Measurements from ENCODE around the gene CDHR2. TPM values are rescaled to one million over a fixed set of nuclear protein-coding genes. Genes with fewer than 3 reads are reported as not detected.

Gene CDHR2
- total RNA-seq, 1 donor from 2014 or later: not detected

DNA sequence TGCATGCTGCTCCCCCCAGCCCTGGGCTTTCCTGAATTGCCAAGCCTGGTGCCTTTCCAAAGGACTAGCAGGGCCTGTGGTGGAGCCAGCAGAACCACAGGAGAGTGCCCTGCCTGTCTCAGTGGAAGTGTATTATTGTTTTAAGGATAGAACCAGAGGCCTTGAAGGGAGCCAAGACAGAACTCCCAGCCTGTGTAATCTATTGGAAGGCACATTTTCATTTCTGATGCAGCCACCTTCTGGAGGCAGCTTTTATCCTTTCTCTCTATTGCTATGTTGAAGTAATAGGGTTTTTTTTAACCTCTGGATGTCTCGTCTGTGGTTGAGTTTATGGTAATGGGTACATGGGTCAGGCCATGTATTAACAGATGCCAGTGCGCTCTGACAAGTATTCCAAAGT, 41.2 kb upstream of the CDHR2 start:
- no peak for DNase-seq (ENCODE audit: extremely low spot score in 2 of 2)
- Histone ChIP-seq H3K27me3 (no peaks in the 10 kb centered on the region), H3K27ac (no peak overlapping the region), H3K4me1 (no peaks in the 10 kb centered on the region), H3K4me3 (no peak overlapping the region), H3K36me3 (peaks cover 0 to 50% of the 10 kb centered on the region in 2 donors), H3K9me3 (no peaks in the 10 kb centered on the region)
- TF ChIP-seq POLR2AphosphoS5 (IDR thresholded peaks at IDR 0.05; ENCODE audit: insufficient read depth in 1 of 2, low read depth in 1 of 2) (no peak), POLR2A (IDR thresholded peaks at IDR 0.05) (no peak)
- TF ChIP-seq, protein P1, sequence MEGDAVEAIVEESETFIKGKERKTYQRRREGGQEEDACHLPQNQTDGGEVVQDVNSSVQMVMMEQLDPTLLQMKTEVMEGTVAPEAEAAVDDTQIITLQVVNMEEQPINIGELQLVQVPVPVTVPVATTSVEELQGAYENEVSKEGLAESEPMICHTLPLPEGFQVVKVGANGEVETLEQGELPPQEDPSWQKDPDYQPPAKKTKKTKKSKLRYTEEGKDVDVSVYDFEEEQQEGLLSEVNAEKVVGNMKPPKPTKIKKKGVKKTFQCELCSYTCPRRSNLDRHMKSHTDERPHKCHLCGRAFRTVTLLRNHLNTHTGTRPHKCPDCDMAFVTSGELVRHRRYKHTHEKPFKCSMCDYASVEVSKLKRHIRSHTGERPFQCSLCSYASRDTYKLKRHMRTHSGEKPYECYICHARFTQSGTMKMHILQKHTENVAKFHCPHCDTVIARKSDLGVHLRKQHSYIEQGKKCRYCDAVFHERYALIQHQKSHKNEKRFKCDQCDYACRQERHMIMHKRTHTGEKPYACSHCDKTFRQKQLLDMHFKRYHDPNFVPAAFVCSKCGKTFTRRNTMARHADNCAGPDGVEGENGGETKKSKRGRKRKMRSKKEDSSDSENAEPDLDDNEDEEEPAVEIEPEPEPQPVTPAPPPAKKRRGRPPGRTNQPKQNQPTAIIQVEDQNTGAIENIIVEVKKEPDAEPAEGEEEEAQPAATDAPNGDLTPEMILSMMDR (IDR thresholded peaks at IDR 0.05): no peak
- intact Hi-C loops (cut with DNase I): no loop called here

DNA sequence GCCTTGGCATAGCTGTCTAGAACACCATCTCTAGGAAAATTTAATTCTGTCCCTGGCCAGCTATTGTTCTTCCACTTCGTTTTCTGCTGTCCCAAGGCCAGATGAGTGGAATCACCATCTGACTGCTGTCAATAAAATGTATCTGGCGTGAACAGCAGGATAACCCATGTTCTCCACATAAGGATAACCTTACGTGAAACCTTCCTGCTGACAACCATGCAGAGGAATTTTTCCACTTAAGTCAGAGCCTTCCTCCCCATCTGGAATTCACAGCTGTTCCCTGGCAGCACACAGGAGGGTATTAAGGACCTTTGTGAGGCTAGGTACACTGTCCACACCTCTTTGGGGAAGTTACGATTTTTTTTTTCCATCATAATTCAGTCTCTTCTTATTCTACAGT, 40.5 kb upstream of the CDHR2 start:
- Histone ChIP-seq H3K27ac (no peak overlapping the region), H3K4me3 (no peak overlapping the region), H3K27me3 (no peaks in the 10 kb centered on the region), H3K9me3 (no peaks in the 10 kb centered on the region), H3K4me1 (no peaks in the 10 kb centered on the region), H3K36me3 (peaks cover 0 to 43% of the 10 kb centered on the region in 2 donors)
- TF ChIP-seq, protein P1 (IDR thresholded peaks at IDR 0.05): no peak
- no peak for TF ChIP-seq POLR2AphosphoS5 (IDR thresholded peaks at IDR 0.05; ENCODE audit: insufficient read depth in 1 of 2, low read depth in 1 of 2)
- no peak for TF ChIP-seq POLR2A (IDR thresholded peaks at IDR 0.05)
- intact Hi-C loops (cut with DNase I): no loop called here
- no peak for DNase-seq (ENCODE audit: extremely low spot score in 2 of 2)

DNA sequence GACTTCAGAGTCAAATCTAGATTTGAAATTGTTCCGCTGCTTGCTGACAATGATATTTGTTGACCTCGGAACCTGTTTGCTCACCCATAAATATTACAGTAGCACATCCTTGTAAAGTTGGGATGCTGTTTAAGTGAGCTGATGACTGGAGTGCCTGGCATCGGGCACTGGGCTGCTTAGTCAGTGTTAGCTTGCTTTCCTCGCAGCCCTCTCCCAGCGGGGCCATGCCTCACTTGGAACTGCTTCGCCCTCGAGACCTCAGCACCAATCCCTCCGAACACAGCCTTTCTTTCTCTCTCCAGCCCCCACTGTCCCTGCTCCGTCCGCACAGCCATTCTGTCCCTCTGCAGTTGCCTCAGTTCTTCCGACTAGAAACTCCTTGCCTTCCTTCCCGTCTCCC, 35.4 kb upstream of the CDHR2 start:
- Histone ChIP-seq H3K4me1 (no peaks in the 10 kb centered on the region), H3K27ac (no peak overlapping the region), H3K9me3 (no peaks in the 10 kb centered on the region), H3K4me3 (no peak overlapping the region), H3K36me3 (no peaks in the 10 kb centered on the region), H3K27me3 (no peaks in the 10 kb centered on the region)
- DNase-seq (ENCODE audit: extremely low spot score in 2 of 2): no peak
- intact Hi-C loops (cut with DNase I): no loop called here
- TF ChIP-seq POLR2A (IDR thresholded peaks at IDR 0.05) (no peak), POLR2AphosphoS5 (IDR thresholded peaks at IDR 0.05; ENCODE audit: insufficient read depth in 1 of 2, low read depth in 1 of 2) (no peak)
- TF ChIP-seq, protein P1 (IDR thresholded peaks at IDR 0.05): no peak

DNA sequence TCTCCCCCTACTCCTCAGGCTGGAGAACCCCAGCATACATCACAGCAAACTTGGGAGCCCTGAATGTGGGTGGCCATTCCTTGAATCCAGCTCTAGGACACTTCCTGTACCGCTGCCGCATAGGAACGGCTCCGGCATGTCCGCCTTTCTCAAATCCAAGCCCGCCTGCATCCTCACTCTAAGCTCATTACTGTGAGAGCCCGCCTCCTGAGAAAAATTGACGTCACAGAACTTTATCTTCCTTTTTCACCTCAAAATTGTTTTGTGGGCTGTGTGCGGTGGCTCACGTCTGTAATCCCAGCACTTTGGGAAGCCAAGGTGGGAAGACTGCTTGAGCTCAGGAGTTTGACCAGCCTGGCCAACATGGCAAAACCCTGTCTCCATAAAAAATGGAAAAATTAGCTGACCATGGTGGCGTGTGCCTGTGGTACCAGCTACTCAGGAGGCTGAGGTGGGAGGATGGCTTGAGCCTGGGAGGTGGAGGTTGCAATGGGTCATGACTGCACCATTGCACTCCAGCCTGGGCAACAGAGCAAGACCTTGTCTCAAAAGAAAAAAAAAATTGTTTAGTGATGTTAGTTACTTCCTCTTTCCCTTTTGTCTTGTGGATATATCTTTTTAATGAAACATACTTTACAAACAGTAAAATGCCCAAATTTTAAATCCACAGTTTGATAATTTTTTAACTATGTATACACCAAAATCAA, 34.7 kb upstream of the CDHR2 start:
- H3K27me3 ChIP-seq: no peaks in the 10 kb centered on the region
- intact Hi-C loops (cut with DNase I): no loop called here
- no peak overlapping the region for H3K27ac ChIP-seq
- no peaks in the 10 kb centered on the region for H3K36me3 ChIP-seq
- no peaks in the 10 kb centered on the region for H3K4me1 ChIP-seq
- no peaks in the 10 kb centered on the region for H3K9me3 ChIP-seq
- TF ChIP-seq, protein P1 (IDR thresholded peaks at IDR 0.05): no peak
- no peak for TF ChIP-seq POLR2A (IDR thresholded peaks at IDR 0.05)
- TF ChIP-seq POLR2AphosphoS5 (IDR thresholded peaks at IDR 0.05; ENCODE audit: insufficient read depth in 1 of 2, low read depth in 1 of 2): no peak
- no peak for DNase-seq (ENCODE audit: extremely low spot score in 2 of 2)
- H3K4me3 ChIP-seq: no peak overlapping the region

DNA sequence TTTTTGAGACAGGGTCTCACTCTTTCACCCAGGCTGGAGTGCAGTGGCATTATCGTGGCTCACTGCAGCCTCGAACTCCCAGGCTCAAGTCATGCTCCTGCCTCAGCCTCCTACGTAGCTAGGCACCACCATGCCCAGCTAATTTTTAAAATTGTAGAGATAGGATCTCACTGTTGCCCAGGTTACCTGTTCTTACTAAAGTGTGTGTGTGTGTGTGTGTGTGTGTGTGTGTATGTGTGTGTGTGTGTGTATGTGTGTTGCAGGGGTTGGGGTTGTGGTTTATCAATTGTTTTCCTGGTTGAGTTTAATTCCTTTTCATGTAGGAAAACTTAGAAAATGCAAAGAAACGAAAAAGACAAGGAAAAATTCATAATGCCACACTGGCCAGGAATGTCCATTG, 33.7 kb upstream of the CDHR2 start:
- no peaks in the 10 kb centered on the region for H3K36me3 ChIP-seq
- no peaks in the 10 kb centered on the region for H3K4me1 ChIP-seq
- intact Hi-C loops (cut with DNase I): no loop called here
- H3K4me3 ChIP-seq: no peak overlapping the region
- no peak for DNase-seq (ENCODE audit: extremely low spot score in 2 of 2)
- TF ChIP-seq, protein P1 (IDR thresholded peaks at IDR 0.05): no peak
- TF ChIP-seq POLR2AphosphoS5 (IDR thresholded peaks at IDR 0.05; ENCODE audit: insufficient read depth in 1 of 2, low read depth in 1 of 2): no peak
- TF ChIP-seq POLR2A (IDR thresholded peaks at IDR 0.05): no peak
- H3K27ac ChIP-seq: no peak overlapping the region
- no peaks in the 10 kb centered on the region for H3K9me3 ChIP-seq
- H3K27me3 ChIP-seq: no peaks in the 10 kb centered on the region
